Measurements from ENCODE around the gene PLA2G4A. TPM values are rescaled to one million over a fixed set of nuclear protein-coding genes. Genes with fewer than 3 reads are reported as not detected.

The PLA2G4A gene
- total RNA-seq, 1 experiment from 2014 or later: 0.39 TPM

- H3K18ac ChIP-seq (ENCODE audit: insufficient read length, low read depth, low read length): no peak overlapping the region
- H3K27me3 ChIP-seq (ENCODE audit: insufficient read depth, low read length): no peaks in the 10 kb centered on the region
- no peak overlapping the region for H3K23ac ChIP-seq (ENCODE audit: insufficient read length, low read depth, low read length)
- no peak overlapping the region for H3K4me2 ChIP-seq (ENCODE audit: insufficient read depth, insufficient read length, low read length)
- no peak overlapping the region for H2BK12ac ChIP-seq (ENCODE audit: insufficient read length, low read depth, low read length)
- H3K4ac ChIP-seq (ENCODE audit: low read depth, low read length): no peak overlapping the region
- H3K27ac Mint-ChIP-seq: no peak overlapping the region
- H2BK20ac ChIP-seq (ENCODE audit: low read depth, low read length, poor library complexity, severe bottlenecking): no peak overlapping the region
- no peak overlapping the region for H2AFZ ChIP-seq (ENCODE audit: low read length)
- no peak overlapping the region for H4K5ac ChIP-seq (ENCODE audit: insufficient read length, low read depth, low read length)
- H4K8ac ChIP-seq (replicated peaks; ENCODE audit: insufficient read length, low read depth, low read length): no peak overlapping the region
- TF ChIP-seq CTCF (conservative IDR thresholded peaks at IDR 0.05): no peak
- no peaks in the 10 kb centered on the region for H3K9me3 ChIP-seq (ENCODE audit: control insufficient read depth, low read depth, low read length)
- H3K14ac ChIP-seq (ENCODE audit: insufficient read depth, low read length): no peak overlapping the region
- H4K20me1 ChIP-seq (ENCODE audit: control insufficient read depth, insufficient read depth, insufficient read length): no peaks in the 10 kb centered on the region
- H3K4me3 Mint-ChIP-seq: no peak overlapping the region
- H2AK5ac ChIP-seq (ENCODE audit: insufficient read length, low read length): no peak overlapping the region
- no peaks in the 10 kb centered on the region for H3K36me3 Mint-ChIP-seq (ENCODE audit: insufficient read depth in 1 of 3, low read depth in 3 of 3)
- no peak overlapping the region for H3K27ac ChIP-seq (ENCODE audit: insufficient read length, low read depth, low read length)
- H3K9ac ChIP-seq (ENCODE audit: extremely low read depth, insufficient read length, low read length): no peak overlapping the region
- no peaks in the 10 kb centered on the region for H3K4me1 ChIP-seq (ENCODE audit: insufficient read depth, low read length)
- no peak for DNase-seq
- WGBS (ENCODE audit: extremely low coverage, insufficient read length, low lambda C conversion rate): no CpG with 5 or more reads among the region's 2 CpGs
- no peaks in the 10 kb centered on the region for H3K9me3 Mint-ChIP-seq
- H3K79me1 ChIP-seq (ENCODE audit: insufficient read depth, low read depth, low read length, poor library complexity, severe bottlenecking): no peaks in the 10 kb centered on the region
- H2BK120ac ChIP-seq (ENCODE audit: low read depth, low read length, poor library complexity, severe bottlenecking): no peak overlapping the region
- H3T11ph ChIP-seq (ENCODE audit: low read length): no peak overlapping the region
- no peak overlapping the region for H4K91ac ChIP-seq (ENCODE audit: insufficient read length, low read depth, low read length)
- H3K4me1 Mint-ChIP-seq: peaks cover 10 to 11% of the 10 kb centered on the region in 2 experiments
- H3K79me2 ChIP-seq (ENCODE audit: insufficient read depth, low read length): no peaks in the 10 kb centered on the region
- no peak overlapping the region for H3K56ac ChIP-seq (ENCODE audit: insufficient read length, low read depth, low read length)
- no peak overlapping the region for H2BK15ac ChIP-seq (ENCODE audit: low read depth, low read length)
- peaks cover 6% of the 10 kb centered on the region for H3K23me2 ChIP-seq (ENCODE audit: insufficient read length, low read depth, low read length, poor library complexity, severe bottlenecking)
- H3K27me3 Mint-ChIP-seq (ENCODE audit: low read depth): peaks cover 15% of the 10 kb centered on the region
- no peak overlapping the region for H2BK5ac ChIP-seq (ENCODE audit: insufficient read length, low read length)
Observed at GRCh38 chr1:186831168-186831567, 2.4 kb downstream of the PLA2G4A start.
